Measurements from ENCODE around the gene NRBP1. TPM values are rescaled to one million over a fixed set of nuclear protein-coding genes. Genes with fewer than 3 reads are reported as not detected.

Gene NRBP1
- total RNA-seq, 3 donors from 2014 or later (not counting 1 experiment from before 2014, with no cell fraction given) = 240 to 278 (median 262) TPM

- no peaks in the 10 kb centered on the region for H3K36me3 ChIP-seq (ENCODE audit: control insufficient read depth, insufficient read depth, low read length)
- no peaks in the 10 kb centered on the region for H3K9me3 ChIP-seq (ENCODE audit: control insufficient read depth, insufficient read depth, low read length)
- Mint-ChIP-seq H3K4me1 (peaks cover 30 to 38% of the 10 kb centered on the region in 2 donors), H3K36me3 (no peaks in the 10 kb centered on the region), H3K27me3 (ENCODE audit: low read depth in 2 of 2) (peaks cover 10 to 13% of the 10 kb centered on the region in 2 donors), H3K27ac (peak within 1 kb of the TSS; percentile 92 to 93), H3K4me3 (peak within 1 kb of the TSS; percentile 90), H3K9me3 (no peaks in the 10 kb centered on the region)
- ATAC-seq (peak; percentile 95 to 100 (median 97)), DNase-seq (peak; percentile 97 to 98)
- 2% methylated on average over 82 of the region's 82 CpGs for WGBS (ENCODE audit: insufficient coverage)
- intact Hi-C loops (cut with micrococcal nuclease) = loop anchor here (1.0 to 2.0 kb wide), 4 partner anchors 18 to 79 kb away; partner anchors contain the start of genes EIF2B4, IFT172, NRBP1 and SNX17
- H3K4me1 ChIP-seq (ENCODE audit: control insufficient read depth, insufficient read depth, low read length) = peaks cover 27% of the 10 kb centered on the region
- H3K27me3 ChIP-seq (ENCODE audit: control insufficient read depth, insufficient read depth, low read length) = no peaks in the 10 kb centered on the region
- peak within 1 kb of the TSS; percentile 91 for H3K4me3 ChIP-seq (ENCODE audit: low read length)
- peak within 1 kb of the TSS; percentile 79 for H3K27ac ChIP-seq (ENCODE audit: low read length)
- TF ChIP-seq CTCF (IDR thresholded peaks at IDR 0.05) = no peak
Measured at GRCh38 chr2:27409321-27410073, 18.9 kb upstream of the NRBP1 start, which contains the start of gene PPM1G. PPM1G (minus strand) TSS chr2:27409591; CDS start chr2:27409422, 169 bp downstream.

- intact Hi-C loops (cut with micrococcal nuclease) = no loop called here
- no peak for TF ChIP-seq CTCF (IDR thresholded peaks at IDR 0.05)
- Mint-ChIP-seq H3K27ac (no peak overlapping the region), H3K9me3 (no peaks in the 10 kb centered on the region), H3K4me1 (peaks cover 16 to 25% of the 10 kb centered on the region in 2 donors), H3K27me3 (ENCODE audit: low read depth in 2 of 2) (peaks cover 10 to 13% of the 10 kb centered on the region in 2 donors), H3K4me3 (peak overlapping the region; percentile 26), H3K36me3 (no peaks in the 10 kb centered on the region)
- ATAC-seq (no peak), DNase-seq (no peak)
- peaks cover 22% of the 10 kb centered on the region for H3K4me1 ChIP-seq (ENCODE audit: control insufficient read depth, insufficient read depth, low read length)
- no peaks in the 10 kb centered on the region for H3K9me3 ChIP-seq (ENCODE audit: control insufficient read depth, insufficient read depth, low read length)
- no peaks in the 10 kb centered on the region for H3K36me3 ChIP-seq (ENCODE audit: control insufficient read depth, insufficient read depth, low read length)
- no peaks in the 10 kb centered on the region for H3K27me3 ChIP-seq (ENCODE audit: control insufficient read depth, insufficient read depth, low read length)
- 91% methylated on average over 6 of the region's 9 CpGs for WGBS (ENCODE audit: insufficient coverage)
- no peak overlapping the region for H3K4me3 ChIP-seq (ENCODE audit: low read length)
- H3K27ac ChIP-seq (ENCODE audit: low read length) = no peak overlapping the region
Measured at GRCh38 chr2:27412419-27413152, 15.8 kb upstream of the NRBP1 start.

- ATAC-seq (no peak), DNase-seq (no peak)
- Histone ChIP-seq H3K4me1 (ENCODE audit: control insufficient read depth, insufficient read depth, low read length) (no peaks in the 10 kb centered on the region), H3K36me3 (ENCODE audit: control insufficient read depth, insufficient read depth, low read length) (no peaks in the 10 kb centered on the region), H3K27ac (ENCODE audit: low read length) (no peak overlapping the region), H3K9me3 (ENCODE audit: control insufficient read depth, insufficient read depth, low read length) (no peaks in the 10 kb centered on the region), H3K4me3 (ENCODE audit: low read length) (no peak overlapping the region), H3K27me3 (ENCODE audit: control insufficient read depth, insufficient read depth, low read length) (no peaks in the 10 kb centered on the region)
- H3K4me3 Mint-ChIP-seq = no peak overlapping the region
- H3K27ac Mint-ChIP-seq = no peak overlapping the region
- H3K27me3 Mint-ChIP-seq (ENCODE audit: low read depth in 2 of 2) = peaks cover 10 to 13% of the 10 kb centered on the region in 2 donors
- no peaks in the 10 kb centered on the region for H3K9me3 Mint-ChIP-seq
- no peak for TF ChIP-seq CTCF (IDR thresholded peaks at IDR 0.05)
- H3K4me1 Mint-ChIP-seq = no peaks in the 10 kb centered on the region
- WGBS (ENCODE audit: insufficient coverage) = 92% methylated on average over 6 of the region's 6 CpGs
- intact Hi-C loops (cut with micrococcal nuclease) = no loop called here
- H3K36me3 Mint-ChIP-seq = no peaks in the 10 kb centered on the region
Measured at GRCh38 chr2:27416151-27416550, 12.3 kb upstream of the NRBP1 start.
